AG09319 (cell line): ENCODE results near the gene FBXL16.

ENCODE experiments used
- DNase-seq: peaks from one replicate; pipeline ENCODE4 v3.0.0-alpha.2; 2010; ENCODE audit warnings: low read depth; ENCODE audit errors: extremely low read depth
- TF ChIP-seq, protein P1 (sequence below): IDR thresholded peaks from 2 replicates; pipeline ENCODE4 v1.5.1; 2011; ENCODE audit warnings: low read depth, mild to moderate bottlenecking, inconsistent platforms, low read length, moderate library complexity

FBXL16 gene

DNA sequence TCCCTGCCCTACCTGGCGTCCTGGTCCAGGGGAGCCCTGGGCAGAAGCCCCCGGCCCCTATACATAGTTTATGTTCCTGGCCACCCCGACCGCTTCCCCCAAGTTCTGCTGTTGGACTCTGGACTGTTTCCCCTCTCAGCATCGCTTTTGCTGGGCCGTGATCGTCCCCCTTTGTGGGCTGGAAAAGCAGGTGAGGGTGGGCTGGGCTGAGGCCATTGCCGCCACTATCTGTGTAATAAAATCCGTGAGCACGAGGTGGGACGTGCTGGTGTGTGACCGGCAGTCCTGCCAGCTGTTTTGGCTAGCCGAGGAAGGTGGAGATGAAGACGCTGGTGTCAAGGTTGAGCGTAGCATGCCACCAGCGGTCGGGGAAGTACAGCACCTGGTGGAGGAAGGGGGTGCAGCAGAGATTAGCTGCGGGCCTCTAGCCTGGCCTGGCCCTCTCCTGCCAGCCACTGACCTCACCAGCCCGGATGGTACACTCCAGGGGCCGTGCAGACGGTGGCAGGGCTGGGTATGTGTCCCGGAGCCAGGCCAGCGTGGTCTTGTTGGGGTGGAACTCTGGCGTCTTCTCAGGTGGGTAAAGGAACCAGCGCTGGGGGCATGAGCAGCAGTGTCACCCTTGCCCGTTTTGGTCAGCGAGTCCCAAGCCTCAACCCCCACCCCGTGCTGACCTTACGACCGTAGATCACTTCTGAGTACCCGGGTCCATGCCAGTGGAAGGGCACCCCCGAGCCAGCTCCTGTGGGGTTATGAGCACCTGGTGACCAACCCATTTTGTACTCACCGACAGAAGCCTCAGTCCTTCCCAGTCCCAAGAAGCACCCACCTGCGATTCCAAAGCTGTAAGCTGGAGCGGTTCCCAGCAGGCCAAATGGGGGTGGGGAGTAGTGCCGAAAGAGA lies 22.9 kb downstream of the FBXL16 start:
- TF ChIP-seq, protein P1, sequence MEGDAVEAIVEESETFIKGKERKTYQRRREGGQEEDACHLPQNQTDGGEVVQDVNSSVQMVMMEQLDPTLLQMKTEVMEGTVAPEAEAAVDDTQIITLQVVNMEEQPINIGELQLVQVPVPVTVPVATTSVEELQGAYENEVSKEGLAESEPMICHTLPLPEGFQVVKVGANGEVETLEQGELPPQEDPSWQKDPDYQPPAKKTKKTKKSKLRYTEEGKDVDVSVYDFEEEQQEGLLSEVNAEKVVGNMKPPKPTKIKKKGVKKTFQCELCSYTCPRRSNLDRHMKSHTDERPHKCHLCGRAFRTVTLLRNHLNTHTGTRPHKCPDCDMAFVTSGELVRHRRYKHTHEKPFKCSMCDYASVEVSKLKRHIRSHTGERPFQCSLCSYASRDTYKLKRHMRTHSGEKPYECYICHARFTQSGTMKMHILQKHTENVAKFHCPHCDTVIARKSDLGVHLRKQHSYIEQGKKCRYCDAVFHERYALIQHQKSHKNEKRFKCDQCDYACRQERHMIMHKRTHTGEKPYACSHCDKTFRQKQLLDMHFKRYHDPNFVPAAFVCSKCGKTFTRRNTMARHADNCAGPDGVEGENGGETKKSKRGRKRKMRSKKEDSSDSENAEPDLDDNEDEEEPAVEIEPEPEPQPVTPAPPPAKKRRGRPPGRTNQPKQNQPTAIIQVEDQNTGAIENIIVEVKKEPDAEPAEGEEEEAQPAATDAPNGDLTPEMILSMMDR = no peak

GRCh38 chr16:681746-682427 lies 23.7 kb downstream of the FBXL16 start:
- TF ChIP-seq, protein P1 = no peak
- DNase-seq = no peak

More for the DNA sequence above, 22.9 kb downstream of the FBXL16 start:
- DNase-seq = no peak

- TF ChIP-seq, protein P1 = peak; percentile 19; the same call in 1 of the 2 replicates
- no peak for DNase-seq
Observed at GRCh38 chr16:680967-681745, 24.4 kb downstream of the FBXL16 start.

DNA sequence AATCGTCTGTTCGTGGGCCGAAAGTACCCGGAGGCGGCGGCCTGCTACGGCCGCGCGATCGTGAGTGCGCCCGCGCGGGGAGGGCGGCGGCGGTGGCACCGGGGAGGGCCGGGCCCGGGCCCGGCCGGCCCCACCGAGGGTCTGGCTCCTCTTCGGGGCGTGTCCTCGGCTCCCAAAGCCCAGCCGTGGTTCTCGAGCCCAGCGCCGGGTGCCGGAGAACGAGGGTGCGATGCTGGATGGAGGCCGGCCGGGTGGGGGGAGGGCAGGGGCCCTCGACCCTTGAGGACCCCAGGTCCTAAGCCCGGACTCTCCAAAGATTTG lies 25.0 kb downstream of the FBXL16 start:
- DNase-seq = no peak
- TF ChIP-seq, protein P1 = no peak

DNA sequence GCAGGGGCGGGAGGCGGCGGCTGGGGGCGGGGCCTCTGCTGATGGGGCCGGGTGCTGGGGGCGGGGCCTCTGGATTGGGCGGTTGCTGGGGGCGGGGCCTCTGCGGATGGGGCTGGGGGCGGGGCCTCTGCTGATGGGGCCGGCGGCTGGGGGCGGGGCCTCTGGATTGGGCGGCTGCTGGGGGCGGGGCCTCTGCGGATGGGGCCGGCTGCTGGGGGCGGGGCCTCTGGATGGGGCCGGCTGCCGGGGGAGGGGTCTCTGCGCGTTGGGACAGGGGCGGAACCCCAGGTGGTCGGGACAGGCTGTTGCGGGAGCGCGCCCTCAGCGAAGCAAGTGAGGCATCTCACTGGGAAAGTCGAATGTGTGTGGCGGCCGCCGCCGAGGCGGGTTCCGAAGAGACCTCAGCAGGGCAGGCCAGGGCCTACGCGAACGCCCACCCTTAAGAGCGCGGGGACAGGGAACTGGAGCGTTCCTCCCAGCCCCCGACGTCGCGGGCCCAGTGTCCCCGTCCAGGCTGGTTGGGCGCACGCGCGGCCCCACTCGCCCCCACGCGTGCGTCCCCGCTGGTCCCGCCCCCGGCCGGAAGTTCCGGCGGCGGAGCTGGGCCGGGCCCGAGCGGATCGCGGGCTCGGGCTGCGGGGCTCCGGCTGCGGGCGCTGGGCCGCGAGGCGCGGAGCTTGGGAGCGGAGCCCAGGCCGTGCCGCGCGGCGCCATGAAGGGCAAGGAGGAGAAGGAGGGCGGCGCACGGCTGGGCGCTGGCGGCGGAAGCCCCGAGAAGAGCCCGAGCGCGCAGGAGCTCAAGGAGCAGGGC lies 25.6 kb downstream of the FBXL16 start, which contains the start of gene STUB1:
Gene STUB1, plus strand, starts transcription at position 597 of the 811 bp plus-strand sequence. Its CDS starts 116 bp downstream, at position 713.
- DNase-seq = peak; percentile 65

More for the DNA sequence above, 25.6 kb downstream of the FBXL16 start, which contains the start of gene STUB1:
- TF ChIP-seq, protein P1 = no peak
